Hindlimb muscle (tissue), 1 donor: Measurements from ENCODE around the gene GGT5. TPM values are rescaled to one million over a fixed set of nuclear protein-coding genes. Genes with fewer than 3 reads are reported as not detected.
"Not testable (repeated sequence)": the region's sequence is repeated elsewhere in the genome, so short reads cannot be mapped to it uniquely, and the experiment has no call there.

Experiments used
- DNase-seq: peaks from one replicate; pipeline ENCODE4 v3.0.0-alpha.2; 2013
- polyA plus RNA-seq: library from polyadenylated mRNA; unstranded; fragments of 120-200 nt; gene quantifications from one replicate; pipeline ENCODE4 v1.2.1, GENCODE V29; 2013; ENCODE audit not compliant: insufficient read length

Gene GGT5, protein sequence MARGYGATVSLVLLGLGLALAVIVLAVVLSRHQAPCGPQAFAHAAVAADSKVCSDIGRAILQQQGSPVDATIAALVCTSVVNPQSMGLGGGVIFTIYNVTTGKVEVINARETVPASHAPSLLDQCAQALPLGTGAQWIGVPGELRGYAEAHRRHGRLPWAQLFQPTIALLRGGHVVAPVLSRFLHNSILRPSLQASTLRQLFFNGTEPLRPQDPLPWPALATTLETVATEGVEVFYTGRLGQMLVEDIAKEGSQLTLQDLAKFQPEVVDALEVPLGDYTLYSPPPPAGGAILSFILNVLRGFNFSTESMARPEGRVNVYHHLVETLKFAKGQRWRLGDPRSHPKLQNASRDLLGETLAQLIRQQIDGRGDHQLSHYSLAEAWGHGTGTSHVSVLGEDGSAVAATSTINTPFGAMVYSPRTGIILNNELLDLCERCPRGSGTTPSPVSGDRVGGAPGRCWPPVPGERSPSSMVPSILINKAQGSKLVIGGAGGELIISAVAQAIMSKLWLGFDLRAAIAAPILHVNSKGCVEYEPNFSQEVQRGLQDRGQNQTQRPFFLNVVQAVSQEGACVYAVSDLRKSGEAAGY
- polyA plus RNA-seq, result 13.7 TPM

DNA sequence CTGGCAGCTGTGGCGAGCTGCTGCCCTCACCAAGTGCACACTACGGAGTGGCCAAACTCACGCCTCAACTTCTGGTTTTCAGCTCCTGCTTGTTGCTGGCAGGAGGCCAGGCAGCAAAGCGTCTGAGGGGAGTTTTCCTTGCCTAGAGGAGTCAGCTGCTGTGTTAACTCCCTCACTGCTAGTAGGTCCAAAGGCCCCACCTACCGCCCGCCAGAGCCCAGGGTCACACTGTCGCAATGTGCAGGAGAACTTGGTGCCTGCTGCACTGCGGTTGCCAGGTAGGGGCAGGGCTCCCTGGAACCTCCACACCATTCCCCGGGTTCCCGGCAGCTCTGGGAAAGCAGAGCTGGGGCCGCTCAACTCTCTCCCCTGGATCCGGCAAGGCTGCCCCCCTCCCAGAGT, at the start of gene GGT5:
Gene GGT5, minus strand, starts transcription at position 53 of the 402 bp plus-strand sequence. CDS start 357 bp downstream, outside the sequence.
- not testable (repeated sequence) for DNase-seq

DNA sequence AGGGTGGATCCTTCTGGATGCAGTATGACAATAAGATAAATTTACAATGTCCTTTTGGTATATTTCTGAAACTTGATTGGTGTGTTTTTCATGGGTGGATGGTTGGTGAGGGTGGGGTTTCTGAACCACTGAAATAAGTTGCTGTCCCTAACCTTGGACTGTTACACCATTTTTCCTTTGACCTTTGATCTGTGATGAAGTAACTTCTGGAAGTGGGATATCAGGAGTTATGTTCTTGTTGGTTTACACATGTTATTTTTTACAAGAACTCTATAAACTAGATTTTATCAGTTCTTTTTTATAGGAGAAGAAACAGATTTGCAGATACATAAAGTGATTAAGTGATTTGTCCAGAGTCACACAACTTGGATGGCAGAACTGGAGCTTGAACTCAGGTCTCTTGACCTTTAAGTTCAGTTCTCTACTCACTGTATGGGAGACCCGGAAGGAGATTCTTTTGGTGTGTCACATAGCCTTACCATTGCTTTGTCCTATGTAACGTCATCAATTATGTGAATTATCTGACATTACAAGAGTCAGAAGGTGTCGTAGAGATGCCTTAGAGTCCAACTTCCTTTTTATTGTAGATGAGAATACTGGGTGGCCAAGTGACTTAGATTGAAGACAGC, 47.4 kb upstream of the GGT5 start:
- DNase-seq, result not testable (repeated sequence)

DNA sequence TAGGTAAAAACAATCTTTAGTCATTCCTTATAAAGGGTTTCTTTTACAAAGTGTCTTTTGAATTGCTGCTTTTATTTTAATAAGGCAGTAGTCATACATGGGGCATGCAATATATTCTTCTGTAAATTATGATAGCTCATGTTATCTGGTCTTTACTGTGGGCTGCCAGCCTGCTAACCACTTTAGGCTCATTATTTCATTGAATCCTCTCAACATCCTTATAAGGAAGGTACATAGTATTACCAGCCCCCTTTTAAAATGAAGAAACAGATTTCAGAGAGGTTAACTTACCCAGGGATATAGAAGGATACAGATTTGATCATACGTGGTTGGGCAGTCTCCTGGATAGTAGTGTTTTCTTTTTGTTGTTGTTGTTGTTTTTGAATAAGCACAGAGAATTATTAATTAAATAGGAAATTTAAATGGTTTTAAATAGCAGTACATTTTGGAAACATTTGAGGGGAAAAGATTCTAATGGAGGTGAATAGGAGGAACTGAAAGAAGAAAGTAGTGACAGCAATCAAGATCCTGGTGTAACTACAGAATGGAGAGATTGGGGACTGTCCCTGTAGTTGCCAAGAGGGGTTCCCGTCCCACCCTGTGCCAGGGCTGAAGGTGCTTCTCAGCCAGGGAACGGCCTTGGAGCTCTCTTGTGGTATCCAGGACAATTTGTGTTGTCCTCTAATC, 46.8 kb upstream of the GGT5 start:
- DNase-seq, result no peak

DNA sequence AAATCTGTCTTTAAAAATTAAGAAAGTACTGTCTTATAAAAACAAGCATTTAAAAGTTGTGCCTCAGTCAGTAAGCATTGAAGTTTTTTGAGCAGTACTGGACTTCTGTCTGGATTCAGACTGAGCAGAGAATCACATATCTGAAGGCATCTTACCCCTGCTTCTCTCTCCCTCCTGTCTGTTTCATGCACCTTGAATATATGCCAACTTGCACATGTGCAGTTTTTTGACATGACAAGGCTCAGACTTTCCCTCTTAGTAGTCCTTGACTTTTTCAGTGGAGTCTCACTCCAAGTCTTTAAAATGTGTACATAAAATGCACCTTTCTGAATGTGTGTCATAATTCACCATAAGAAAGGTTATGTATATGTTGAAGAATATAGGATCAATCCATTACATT, 45.6 kb upstream of the GGT5 start:
- no peak for DNase-seq

DNA sequence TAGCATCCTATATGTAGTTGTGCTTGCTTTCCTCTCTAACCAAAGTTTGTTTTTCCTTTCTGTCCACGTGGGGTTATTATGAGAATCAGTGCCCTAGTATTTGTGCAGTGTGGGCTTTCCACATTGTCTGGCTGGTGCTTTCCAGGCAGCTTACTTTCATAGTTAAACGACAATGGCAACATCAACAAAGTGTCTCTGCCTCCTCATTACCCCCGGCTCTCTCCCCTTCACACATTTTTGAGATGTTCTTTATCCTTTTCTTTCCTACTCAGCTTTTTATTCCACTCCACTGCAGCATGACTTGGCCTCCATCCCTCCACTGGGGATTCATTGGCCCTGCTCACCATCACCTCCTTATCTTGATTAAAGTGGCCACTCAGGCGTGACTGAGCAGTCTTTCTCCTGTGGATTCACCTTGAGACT, 44.9 kb upstream of the GGT5 start:
- DNase-seq, result peak; percentile 29

DNA sequence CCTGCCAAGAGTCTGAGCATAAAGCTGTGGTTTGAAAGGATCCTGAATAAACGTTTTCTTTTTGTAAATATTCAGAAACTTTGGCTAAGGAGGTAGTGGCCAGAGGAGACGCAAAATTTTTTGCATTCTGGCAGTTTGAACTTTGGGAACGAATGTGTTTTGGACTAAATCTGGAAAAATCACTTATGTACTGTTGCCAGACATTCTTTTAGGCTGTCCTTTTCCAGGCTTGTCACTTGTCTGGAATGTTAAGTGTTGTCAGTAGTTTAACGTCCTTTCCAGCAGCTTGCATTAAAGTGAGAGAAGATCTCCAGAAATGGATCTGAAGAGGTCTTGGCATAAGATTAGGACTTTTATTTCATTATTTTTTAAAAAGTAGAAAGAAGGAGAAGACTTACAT, 44.2 kb upstream of the GGT5 start:
- DNase-seq, result peak; percentile 77

DNA sequence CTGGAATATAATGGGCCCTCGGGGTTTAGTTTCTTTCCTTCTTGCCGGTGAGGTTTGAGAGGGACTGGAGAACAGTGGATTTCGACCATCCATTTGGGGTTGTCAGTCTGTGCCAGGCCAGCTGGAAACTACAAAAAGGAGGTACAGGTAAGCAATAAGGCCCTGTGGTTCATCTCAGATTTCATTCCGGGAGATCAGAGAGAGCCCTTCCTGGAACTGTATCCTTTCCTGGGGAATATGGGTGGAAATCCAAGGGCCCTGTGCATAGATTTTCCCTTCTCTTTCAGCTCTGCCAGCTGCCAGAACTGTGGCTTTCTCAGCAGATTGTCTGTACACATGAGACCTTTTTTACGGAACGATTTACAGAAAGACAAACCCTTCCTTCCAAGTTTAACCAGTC, 42.9 kb upstream of the GGT5 start:
- DNase-seq, result not testable (repeated sequence)

DNA sequence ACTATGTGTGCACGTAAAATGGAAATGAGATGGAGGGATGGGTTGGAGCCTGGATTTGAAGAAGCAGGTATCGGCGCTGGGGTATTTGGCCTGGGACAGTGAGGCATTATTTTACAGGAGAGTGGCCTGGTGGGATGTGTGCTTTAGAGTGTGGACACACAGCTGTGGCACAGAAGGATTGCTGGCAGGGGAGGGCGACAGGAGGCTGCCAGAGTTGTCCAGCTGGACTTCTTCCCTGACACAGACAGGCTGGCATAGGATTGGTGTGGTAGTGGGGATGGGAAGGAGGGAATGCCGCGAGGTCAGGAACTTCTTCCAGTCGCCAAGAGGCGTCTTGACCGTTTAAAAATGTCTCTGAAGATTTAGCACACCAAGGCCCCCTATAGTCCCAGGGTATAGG, 42.3 kb upstream of the GGT5 start:
- not testable (repeated sequence) for DNase-seq

DNA sequence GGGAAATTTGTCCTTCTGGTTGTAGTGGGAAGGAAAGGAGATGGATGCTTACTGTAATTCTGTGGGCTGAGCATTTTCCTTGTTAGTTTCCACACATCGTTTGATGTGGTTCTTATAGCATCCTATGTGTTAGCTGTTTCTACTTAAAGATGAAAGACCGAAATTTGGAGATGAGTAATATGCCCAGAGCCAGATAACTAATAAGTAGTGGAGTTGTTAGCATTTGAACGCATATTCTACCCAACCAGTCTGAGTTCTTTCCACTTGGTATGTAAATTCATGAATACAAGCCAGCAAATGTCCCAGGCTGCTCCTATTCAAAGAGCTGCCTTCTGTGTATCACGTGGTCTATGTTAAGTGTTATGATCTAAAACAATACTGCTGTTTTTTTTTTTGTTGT, 40.4 kb upstream of the GGT5 start:
- DNase-seq, result no peak

DNA sequence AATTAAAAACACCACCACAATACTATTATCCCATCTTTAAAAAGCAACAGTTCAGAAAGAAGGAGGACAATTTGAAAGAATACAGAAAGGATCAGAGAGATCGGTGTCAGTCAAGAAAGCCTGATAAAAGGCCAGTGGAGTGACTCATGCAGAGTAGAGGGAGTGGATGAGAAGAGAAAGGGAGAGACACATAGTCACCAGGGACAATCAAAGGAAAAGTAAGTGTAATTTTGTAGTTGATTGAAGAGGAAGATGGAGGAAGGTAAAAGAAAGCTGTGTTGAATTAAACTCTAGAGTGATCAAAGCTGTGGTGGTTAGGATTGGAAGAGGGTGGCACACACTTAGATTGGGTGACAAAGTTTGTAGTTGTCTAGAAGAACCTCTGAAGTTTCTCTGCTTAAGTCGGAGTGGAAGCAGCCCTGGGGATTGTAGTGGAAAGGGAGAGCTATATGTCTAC, 39.9 kb upstream of the GGT5 start:
- DNase-seq, result no peak

DNA sequence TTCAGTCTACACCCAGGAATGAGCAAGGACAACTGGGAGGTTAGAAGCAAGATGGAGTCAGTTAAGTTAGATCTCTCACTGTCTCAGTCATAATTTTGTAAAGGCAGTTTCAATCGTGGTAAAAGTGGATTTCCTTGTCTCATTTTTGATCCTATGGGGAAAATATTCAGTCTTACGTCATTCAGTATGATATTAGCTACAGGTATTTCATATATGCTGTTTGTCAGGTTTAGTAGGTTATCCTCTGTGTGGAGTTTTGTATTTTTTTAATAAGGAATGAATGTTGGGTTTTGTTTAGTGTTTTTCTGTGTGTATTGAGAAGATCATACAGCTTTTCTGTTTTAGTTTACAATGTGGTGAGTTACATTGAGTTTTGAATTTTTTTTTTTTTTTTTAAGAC, 37.5 kb upstream of the GGT5 start:
- no peak for DNase-seq

DNA sequence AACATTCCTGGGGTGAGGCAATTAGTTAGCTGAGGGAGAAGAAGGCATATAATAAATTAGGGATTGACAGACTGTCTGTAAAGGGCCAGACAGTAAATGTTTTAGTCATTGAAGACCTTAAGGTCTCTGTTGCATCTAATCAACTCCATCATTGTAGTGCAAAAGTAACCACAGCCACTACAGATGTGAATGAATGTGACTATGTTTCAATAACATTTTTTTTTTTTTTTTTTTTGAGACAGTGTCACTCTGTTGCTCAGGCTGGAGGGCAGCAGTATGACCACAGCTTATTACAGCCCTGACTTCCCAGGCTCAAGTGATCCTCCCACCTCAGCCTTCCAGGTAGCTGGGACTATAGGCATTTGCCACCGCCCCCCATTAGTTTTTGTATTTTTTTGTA, 35.5 kb upstream of the GGT5 start:
- DNase-seq, result not testable (repeated sequence)

DNA sequence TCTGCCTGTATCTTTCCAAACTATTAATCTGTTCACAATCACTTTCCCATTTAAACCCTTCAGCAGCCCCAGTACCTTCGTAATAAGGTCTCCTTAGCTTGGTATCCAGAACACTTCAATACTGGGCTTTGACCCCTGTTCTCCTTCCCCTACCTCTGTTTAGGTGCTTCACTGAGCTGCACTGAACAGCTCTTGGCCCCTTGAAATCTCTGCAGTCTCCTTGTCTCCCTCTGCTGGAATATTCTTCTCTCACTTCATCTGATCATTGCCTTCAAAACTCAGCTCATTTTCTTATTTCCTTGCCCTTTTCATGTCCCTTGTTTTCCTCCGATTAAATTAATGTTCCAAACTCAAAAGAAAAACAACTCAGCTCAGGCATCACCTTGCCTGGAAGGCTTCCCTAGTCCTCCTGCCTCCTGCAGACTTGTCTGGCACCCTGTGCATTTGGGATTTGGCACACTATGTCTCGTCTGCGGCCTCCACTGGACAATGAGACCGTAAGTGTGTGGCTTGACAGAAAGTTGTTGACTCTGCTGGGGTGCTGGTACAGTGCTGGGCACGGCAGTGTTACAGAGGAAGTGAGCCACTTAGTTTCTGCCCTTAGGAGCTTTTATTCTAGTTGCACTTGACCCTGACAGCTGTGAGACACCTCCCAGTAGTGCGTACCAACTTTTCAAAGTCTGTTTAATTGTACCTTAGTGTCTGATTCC, 30.0 kb upstream of the GGT5 start:
- DNase-seq, result not testable (repeated sequence)

DNA sequence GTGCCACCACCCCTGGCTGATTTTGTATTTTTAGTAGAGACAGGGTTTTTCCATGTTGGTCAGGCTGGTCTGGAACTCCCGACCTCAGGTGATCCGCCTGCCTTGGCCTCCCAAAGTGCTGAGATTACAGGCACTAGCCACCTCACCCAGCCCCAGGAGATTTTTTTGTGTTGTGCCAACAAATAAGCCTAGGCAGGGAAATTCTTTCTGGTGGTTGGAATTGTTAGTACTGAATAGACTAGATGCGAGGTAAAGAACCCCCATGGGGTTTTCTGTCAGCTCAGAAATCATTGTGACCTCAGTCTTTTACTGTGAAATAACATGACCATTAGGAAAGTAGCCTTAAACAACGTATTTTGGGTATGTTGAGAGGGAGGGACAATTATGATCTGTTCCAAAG, 29.0 kb upstream of the GGT5 start:
- not testable (repeated sequence) for DNase-seq

DNA sequence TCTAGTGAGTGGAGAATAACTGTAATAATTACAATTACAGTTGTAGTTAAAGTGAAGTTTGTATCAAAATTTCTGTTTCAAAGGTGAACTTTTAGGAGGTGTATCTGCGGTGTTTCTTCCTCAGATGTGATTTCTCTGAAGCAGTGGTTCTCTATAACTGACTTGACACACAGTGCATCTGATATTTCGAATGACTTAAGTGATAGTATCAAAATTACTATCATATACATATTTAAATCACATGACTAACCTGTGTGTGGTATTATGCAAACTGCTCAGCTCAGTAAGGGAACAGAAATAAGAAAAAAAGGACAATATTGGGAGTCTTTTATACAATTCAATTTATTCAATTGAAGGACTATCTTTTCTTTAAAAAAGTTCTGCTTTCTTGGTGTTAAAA, 28.1 kb upstream of the GGT5 start:
- DNase-seq, result not testable (repeated sequence)

DNA sequence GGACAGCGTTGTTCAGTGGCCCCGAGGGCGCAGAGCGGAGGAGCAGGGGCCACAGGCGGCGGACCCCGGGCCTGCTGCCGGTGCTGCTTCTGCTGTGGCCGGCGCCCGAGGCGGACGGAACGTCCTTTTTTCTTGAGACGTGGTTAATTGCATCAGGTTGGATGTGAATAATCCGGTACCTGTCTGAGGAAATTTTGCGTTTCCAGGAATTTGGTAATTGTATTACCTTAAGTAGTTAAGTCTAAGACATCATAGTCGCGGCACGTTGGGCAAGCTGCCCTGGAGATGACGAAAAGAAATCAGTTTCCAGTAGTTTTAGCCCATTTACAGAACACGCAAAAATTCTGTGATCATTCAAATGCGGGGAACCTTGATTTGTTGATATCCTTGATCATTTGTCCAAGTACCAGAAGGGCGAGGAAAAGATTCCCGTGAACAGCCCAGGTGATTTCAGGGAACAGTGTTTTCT, 26.5 kb upstream of the GGT5 start:
- DNase-seq, result peak; percentile 54

DNA sequence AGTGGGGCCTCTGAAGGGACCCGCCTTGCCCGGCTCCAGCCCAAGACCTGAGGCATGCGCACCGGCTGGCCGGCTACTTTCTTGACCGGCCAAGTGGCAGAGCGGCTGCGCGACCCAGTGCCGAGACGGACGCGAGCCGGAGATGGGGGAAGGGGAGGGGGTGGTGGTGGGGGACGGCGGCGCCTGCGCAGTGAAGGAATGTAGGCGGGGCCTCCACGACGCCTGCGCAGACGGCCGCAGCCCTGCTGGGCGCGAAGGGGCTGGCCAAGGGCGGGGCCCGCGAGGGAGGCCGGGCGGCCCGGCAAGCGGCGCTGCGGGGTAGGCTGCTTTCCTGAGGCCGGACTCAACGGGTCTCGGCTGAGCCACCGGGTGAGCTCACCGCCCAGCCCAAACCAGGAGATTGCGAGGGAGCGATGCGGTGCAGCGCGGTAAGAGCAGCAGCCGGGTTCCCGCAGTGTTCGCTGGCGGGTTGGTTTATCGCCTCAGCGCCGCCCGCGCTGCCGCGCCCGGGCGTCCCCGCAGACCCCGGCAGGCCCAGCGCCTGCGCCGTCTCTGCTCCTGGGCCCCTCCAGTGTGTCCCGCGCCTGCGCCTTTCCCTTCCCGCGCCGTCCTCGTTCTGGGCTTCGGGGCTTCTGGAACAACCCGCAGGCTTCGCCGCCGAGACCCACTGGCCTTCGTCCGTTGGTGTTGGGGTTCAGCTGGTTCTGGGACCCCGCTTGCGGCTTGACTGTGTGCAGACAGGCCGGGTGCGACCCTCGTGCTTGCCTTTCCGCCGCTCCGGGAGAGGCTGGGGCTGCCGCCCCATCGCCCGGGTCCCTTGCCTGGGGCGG, 25.9 kb upstream of the GGT5 start, which contains the start of gene SPECC1L:
Gene SPECC1L, plus strand, starts transcription at position 276 of the 830 bp plus-strand sequence. CDS start 31,401 bp downstream, outside the sequence.
- peak; percentile 95 for DNase-seq

DNA sequence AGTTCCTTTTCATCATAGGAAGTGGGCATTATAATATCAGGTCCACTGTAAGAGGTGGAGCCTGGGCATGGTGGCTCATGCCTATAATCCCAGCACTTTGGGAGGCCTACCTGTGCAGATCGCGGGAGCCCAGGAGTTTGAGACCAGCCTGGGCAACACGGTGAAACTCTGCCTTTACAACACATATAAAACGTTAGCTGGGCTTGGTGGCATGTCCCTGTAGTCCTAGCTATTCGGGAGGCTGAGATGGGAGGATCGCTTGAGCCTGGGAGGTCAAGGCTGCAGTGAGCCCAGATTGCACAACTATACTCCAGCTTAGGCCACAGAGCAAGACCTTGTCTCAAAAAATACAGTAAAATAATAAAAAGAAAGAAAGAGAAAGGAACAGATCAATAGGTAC, 21.6 kb upstream of the GGT5 start:
- not testable (repeated sequence) for DNase-seq

DNA sequence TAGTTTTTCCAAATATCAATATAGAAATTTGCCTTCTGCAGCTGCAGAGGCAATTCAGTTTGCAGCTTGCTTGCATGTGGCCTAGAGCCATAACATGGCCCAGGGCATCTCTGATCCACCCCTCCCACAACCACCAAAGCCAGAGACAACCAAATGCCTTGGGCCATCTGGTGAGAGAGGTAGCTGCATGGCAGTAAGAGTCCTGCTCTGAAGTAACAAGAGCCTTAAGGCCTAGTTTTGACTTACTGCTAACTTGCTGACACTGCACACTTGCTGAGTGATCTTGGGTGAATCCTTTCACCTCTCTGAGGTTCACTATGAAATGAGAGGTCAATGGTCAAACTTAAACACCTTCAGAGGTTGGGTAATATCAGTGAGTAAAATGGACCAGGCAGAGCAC, 20.9 kb upstream of the GGT5 start:
- DNase-seq, result no peak

DNA sequence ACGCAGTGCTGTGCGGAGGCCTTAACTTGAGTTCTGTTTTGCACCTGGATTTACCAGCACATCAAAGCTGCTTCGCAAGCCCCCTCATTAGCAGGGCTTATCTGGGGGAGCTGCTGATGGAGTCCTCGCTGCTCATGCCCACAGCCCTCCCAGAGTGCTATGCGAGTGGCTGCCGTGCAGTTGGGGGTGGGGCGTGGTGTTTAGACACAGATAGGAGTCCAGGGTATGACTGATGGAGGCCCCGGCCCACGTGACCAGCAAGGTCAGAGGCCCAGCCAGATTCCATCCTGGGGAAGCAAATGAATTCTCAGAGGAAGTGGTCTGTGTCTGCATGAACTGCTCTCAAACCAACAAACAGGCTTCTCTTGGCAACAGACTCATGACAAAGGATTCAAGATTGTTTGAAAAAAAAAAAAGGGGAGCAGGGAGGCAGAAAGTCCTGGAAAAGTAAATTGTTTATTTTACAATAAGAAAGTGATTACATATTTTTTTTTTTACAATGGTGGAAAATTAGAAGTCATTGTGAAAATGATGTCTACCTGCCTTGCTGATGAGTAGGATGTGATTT, 19.5 kb upstream of the GGT5 start:
- DNase-seq, result not testable (repeated sequence)

DNA sequence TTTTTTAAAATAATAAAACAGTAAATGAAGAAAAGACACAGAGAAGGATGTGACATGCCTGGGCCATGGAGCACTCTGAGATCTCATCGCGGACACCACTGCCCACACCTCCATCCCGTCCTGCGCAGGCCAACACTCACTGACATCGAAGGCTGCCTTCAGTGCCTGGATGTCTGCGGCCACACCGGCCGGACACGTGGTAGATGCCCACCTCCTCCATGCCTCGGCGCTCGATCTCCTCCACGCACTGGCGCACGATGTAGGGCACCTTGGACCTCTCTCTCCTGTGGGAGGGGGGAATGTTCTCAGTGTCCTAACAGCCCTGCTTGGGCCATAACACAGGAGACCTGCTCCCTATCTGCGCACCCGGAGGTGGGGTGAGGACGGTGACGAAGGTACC, 18.6 kb upstream of the GGT5 start:
- not testable (repeated sequence) for DNase-seq
